ENCODE measurements around the gene LTBP2. TPM values are rescaled to one million over a fixed set of nuclear protein-coding genes. Genes with fewer than 3 reads are reported as not detected.

The LTBP2 gene
- total and polyA plus RNA-seq, 2 of the 8 experiments (the other 6 are each of a cell fraction or from before 2014, with no cell fraction given) = 0.48 to 0.89 TPM

GRCh38 chr14:74547331-74547927 lies 64.6 kb downstream of the LTBP2 start:
- 92% methylated on average over 5 of the region's 5 CpGs; no CpG with 5 or more reads in 1 of the 2 experiments for WGBS, 2 experiments (ENCODE audit: extremely low coverage in 1 of 2, insufficient coverage in 1 of 2, insufficient read length in 1 of 2, insufficient replicate concordance in 2 of 2, low coverage in 1 of 2, low lambda C conversion rate in 2 of 2, missing lambda C conversion rate in 1 of 2)
- DNase-seq (ENCODE audit: low read depth in 1 of 2, low spot score in 2 of 2) = no peak
- no peak for TF ChIP-seq TCF12 (IDR thresholded peaks at IDR 0.05; ENCODE audit: low read depth, low read length)
- TF ChIP-seq HDAC2 (IDR thresholded peaks at IDR 0.05; ENCODE audit: borderline replicate concordance in 1 of 2, low read depth in 2 of 2, low read length in 2 of 2) = no peak
- no peak for TF ChIP-seq SRF (IDR thresholded peaks at IDR 0.05; ENCODE audit: low read depth, low read length)
- TF ChIP-seq CREB1 (IDR thresholded peaks at IDR 0.05) = no peak
- TF ChIP-seq SUZ12 (IDR thresholded peaks at IDR 0.05; ENCODE audit: low read length) = no peak
- TF ChIP-seq RXRA (IDR thresholded peaks at IDR 0.05; ENCODE audit: insufficient read depth, low read depth, low read length) = no peak
- no peak for TF ChIP-seq JUN (IDR thresholded peaks at IDR 0.05; ENCODE audit: low read depth, low read length)
- no peak for TF ChIP-seq CBX5 (IDR thresholded peaks at IDR 0.05; ENCODE audit: low read depth, low read length)
- no peak for TF ChIP-seq BCL11A (IDR thresholded peaks at IDR 0.05; ENCODE audit: low read depth in 2 of 2, low read length in 2 of 2)
- no peak for TF ChIP-seq POLR2AphosphoS5 (IDR thresholded peaks at IDR 0.05; ENCODE audit: low read depth, low read length)
- TF ChIP-seq MAX (IDR thresholded peaks at IDR 0.05) = no peak
- TF ChIP-seq USF2 (IDR thresholded peaks at IDR 0.05; ENCODE audit: low read length) = no peak
- TF ChIP-seq TEAD4 (IDR thresholded peaks at IDR 0.05; ENCODE audit: low read depth, low read length) = no peak

More at GRCh38 chr14:74547331-74547927, 64.6 kb downstream of the LTBP2 start:
- Histone ChIP-seq H3K4me2 (ENCODE audit: insufficient read depth in 1 of 2, low read depth in 2 of 2, low read length in 2 of 2) (no peak overlapping the region), H3K23ac (ENCODE audit: insufficient read length) (no peak overlapping the region), H2BK5ac (ENCODE audit: low read depth, low read length) (no peak overlapping the region), H2BK12ac (ENCODE audit: low read depth, low read length) (no peak overlapping the region), H3K23me2 (ENCODE audit: low read depth, low read length) (no peaks in the 10 kb centered on the region), H3K56ac (replicated peaks; ENCODE audit: insufficient read length, low read depth, low read length) (no peak overlapping the region), H4K8ac (ENCODE audit: extremely low read depth, insufficient read depth, low read length) (no peak overlapping the region), H3K18ac (ENCODE audit: extremely low read depth, low read length) (no peak overlapping the region), H2AK5ac (ENCODE audit: low read depth, low read length) (no peak overlapping the region), H4K91ac (replicated peaks; ENCODE audit: insufficient read length, low read length) (no peak overlapping the region), H3K4ac (replicated peaks; ENCODE audit: insufficient read length, low read depth, low read length) (no peak overlapping the region), H3K27ac (ENCODE audit: low read depth, low read length) (no peak overlapping the region), H3K36me3 (ENCODE audit: control insufficient read depth in 2 of 4, insufficient read depth in 4 of 4, low read length in 3 of 4) (no peaks in the 10 kb centered on the region), H4K5ac (ENCODE audit: insufficient read length, low read depth, low read length) (no peak overlapping the region), H2AFZ (ENCODE audit: low read length) (no peak overlapping the region), H3K27me3 (replicated peaks in 1 of 4; ENCODE audit: control insufficient read depth in 3 of 4, extremely low read depth in 1 of 4, insufficient read depth in 3 of 4, low read length in 3 of 4) (no peaks in the 10 kb centered on the region), H3K4me1 (replicated peaks in 1 of 4; ENCODE audit: control insufficient read depth in 3 of 4, insufficient read depth in 4 of 4, low read length in 3 of 4) (peaks cover 0 to 16% (median 6%) of the 10 kb centered on the region in 4 experiments; a peak in 6 of 7 replicates), H2BK20ac (ENCODE audit: low read length) (no peak overlapping the region), H3K79me2 (ENCODE audit: control insufficient read depth in 1 of 2, insufficient read depth in 2 of 2, low read length in 2 of 2) (no peaks in the 10 kb centered on the region), H4K20me1 (replicated peaks in 1 of 2; ENCODE audit: control insufficient read depth in 1 of 2, insufficient read depth in 2 of 2, low read length in 2 of 2) (no peaks in the 10 kb centered on the region), H3K9me3 (ENCODE audit: insufficient read depth in 2 of 2, low read depth in 1 of 2, low read length in 1 of 2) (no peaks in the 10 kb centered on the region), H3K14ac (ENCODE audit: insufficient read length) (no peak overlapping the region), H2BK120ac (replicated peaks; ENCODE audit: low read depth, low read length) (no peak overlapping the region), H2BK15ac (ENCODE audit: low read length) (no peak overlapping the region), H3K4me3 (ENCODE audit: extremely low read depth in 1 of 4, insufficient read depth in 2 of 4, low read depth in 3 of 4, low read length in 4 of 4) (no peak overlapping the region), H3K79me1 (ENCODE audit: low read depth, low read length) (no peaks in the 10 kb centered on the region), H3K9ac (replicated peaks in 1 of 4; ENCODE audit: extremely low read depth in 1 of 4, low read depth in 3 of 4, low read length in 3 of 4) (no peak overlapping the region)
- FAIRE-seq = no peak
- CTCF ChIA-PET (ENCODE audit: partially characterized antibody) = interaction anchor here (0.7 to 2.0 kb wide), 12 partner anchors 9 to 257 kb away, joined by 3 to 8 read pairs (median 4); no protein-coding TSS in a partner anchor
- POLR2A ChIA-PET (ENCODE audit: partially characterized antibody) = no interaction called here

All from H1 (cell line).